Left cardiac atrium (tissue), 4 donors: ENCODE measurements around the gene ATP2B2. TPM values are rescaled to one million over a fixed set of nuclear protein-coding genes. Genes with fewer than 3 reads are reported as not detected.
"Not testable (repeated sequence)": the region's sequence is repeated elsewhere in the genome, so short reads cannot be mapped to it uniquely, and the experiment has no call there.

Experiments used
- ATAC-seq, 2 donors: fragments of 200-7000 bp; cut with Tn5 transposase; one replicate each; pipeline ENCODE4 v1.9.1; 2020; ENCODE audit warnings: mild to moderate bottlenecking in 2 of 2, moderate library complexity in 2 of 2
- DNase-seq: peaks from one replicate; pipeline ENCODE4 v3.0.0-alpha.2; 2020
- intact Hi-C, 2 donors: fragments of 100-400 bp; cut with DNase I; formaldehyde crosslinking; loops; one replicate each; pipeline versions ENCODE4 v1.14.1 to v1.15.1; 2022 to 2023
- total RNA-seq, 2 donors: library from RNA; stranded (reverse); fragmentation: NEBNext Ultra II Directional; extraction: Animal tissue kit (Norgen Biotek cat#: 25700); gene quantifications; one replicate each; pipeline ENCODE4 v1.2.1, GENCODE V29; 2021
- donor health status: DM: no; HTN: yes; CAD: no.
- donor health status: DM: no; HTN: yes; CAD: no; lungs with severe emphysema.
- donor health status: DM: yes; HTN: yes; CAD: no.
- donor health status: Dilated cardiomyopathy.

Gene ATP2B2
- total RNA-seq, 2 donors from 2014 or later = 0.31 TPM; not detected in 1

DNA sequence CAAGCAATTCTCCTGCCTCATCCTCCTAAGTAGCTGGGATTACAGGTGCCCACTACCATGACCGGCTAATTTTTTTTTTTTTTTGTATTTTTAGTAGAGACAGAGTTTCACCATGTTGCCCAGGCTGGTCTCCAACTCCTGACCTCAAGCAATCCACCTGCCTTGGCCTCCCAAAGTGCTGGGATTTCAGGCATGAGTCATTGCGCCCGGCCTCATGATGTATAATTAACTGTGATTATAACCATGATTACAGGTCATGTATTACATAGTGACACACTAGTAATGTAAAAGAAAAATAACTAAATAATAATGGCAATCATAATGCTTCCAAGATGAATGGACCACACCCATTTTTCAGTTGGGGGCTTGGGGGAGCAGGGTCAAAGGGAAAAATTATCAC lies 122.9 kb downstream of the ATP2B2 start:
- DNase-seq, ATAC-seq, intact Hi-C loops: not testable (repeated sequence)

DNA sequence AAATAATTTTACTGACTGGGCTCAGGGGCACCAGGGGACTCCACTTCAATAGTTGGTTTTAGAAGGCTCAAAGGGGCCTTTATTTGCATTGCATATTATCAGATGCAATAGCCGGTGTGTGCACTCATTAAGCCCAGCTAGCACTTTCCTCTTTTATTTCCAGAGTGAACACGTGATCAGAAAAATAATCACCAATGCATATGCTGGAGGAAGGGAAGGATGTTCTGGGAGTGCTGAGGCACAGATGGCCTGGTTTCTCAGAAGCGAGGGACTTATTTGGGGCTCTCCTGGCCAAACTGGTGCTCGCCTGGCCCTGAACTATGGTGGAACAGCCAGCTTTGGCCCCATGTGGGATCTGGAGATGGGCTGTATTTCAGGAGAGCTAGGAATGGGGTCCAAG lies 124.0 kb downstream of the ATP2B2 start:
- intact Hi-C loops = no loop called here
- ATAC-seq (no peak), DNase-seq (no peak)

DNA sequence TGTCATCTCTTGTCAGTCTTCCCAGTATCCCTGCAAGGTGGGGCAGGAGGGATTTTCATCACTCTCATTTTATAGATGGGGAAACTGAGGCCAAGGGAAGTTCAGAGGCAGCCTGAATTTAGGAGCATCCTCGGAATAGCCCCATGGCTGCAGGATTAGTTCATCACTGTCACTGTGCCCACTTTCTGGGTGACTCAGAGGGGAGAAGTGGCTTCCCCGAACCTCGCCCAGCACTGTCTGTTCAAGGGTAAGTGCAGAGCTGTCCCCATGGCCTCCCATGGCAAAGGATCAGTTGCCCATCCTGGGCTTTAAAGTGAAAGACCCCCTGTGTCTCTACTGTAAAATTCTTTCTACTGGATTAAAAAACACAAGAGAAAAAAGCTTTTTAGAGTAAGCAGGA lies 124.5 kb downstream of the ATP2B2 start:
- ATAC-seq = peak in 1 of 2 donors; percentile 52
- no peak for DNase-seq
- intact Hi-C loops = no loop called here

DNA sequence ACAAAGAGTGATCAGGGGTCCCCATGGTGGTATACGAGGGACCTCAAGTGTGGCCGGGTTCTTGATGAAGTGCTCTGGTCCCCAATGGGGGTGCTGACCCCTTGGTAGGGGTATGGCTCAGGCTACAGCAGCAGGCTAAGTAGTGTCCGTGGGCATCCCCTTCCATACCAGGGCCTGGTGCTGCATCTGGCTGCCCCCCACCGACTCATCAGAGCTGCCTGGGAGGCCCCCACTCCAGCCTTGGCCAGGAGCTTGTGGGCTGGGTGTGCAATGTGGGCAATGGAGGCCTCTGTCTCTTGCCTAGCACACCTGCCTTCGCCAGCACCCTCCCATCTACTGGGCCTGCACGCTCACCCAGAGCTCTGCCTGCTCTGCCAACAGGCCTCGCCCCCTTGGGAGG lies 125.4 kb downstream of the ATP2B2 start:
- no peak for DNase-seq
- no peak for ATAC-seq
- intact Hi-C loops = no loop called here

DNA sequence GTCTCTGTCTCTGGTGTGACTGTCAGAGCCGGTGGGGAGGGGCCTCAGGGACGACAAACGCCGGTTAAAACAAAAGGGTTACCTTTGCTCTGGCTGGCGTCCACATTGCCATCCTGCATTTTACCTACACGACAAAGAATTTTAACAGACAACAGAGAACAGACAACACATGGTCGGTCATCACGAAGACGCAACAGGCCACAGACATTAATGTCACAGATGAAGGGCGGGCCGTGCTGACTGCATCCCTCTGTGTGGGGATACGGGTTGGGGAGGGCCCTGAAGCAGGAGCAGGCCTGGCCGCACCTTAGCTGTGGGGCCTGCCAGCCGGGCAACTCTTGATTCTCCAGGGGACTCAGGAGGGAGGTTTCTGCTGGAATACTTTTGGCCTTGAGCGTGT lies 126.2 kb downstream of the ATP2B2 start:
- intact Hi-C loops = no loop called here
- no peak for ATAC-seq

DNA sequence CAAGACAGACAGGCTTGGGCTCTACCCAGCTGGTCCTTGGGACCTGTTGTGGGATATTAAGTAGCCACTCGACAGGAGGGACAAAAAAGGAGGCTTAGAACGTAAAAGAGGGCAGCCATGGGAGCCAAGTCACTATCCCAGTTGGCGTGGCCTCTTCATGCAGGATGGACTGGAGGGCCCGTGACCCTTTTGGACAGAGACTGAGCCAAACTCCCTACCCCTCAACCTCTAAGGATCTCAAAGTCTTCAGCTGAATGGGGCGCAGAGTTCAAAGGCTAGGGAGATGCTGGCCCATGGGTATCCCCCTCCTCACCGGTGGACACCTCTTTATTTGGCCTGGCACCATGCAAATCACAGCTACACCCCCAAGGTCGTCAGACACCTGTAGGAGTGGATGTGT lies 126.6 kb downstream of the ATP2B2 start:
- intact Hi-C loops = no loop called here
- DNase-seq = no peak
- ATAC-seq = no peak

More for the DNA sequence above, 126.2 kb downstream of the ATP2B2 start:
- no peak for DNase-seq

DNA sequence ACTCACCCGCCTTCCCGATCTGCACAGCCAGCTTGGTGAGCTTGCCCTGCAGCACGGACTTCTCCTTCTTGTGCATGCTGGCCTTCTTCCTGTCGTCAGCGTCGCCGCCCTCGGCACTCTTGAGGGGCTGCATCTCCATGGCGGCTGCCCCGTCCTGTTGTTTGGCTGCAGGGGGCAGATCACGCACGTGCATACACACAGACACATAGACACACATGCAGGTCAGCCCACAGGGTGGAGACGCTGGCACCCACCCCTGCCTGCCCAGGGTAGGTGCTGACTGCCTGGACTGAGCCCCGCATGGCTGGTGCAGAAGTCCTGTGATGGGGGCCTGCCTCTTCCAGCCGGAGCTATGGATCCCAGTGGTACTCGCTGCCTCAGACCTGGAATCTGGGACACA lies 127.1 kb downstream of the ATP2B2 start:
- no peak for DNase-seq
- no peak for ATAC-seq
- intact Hi-C loops = no loop called here

DNA sequence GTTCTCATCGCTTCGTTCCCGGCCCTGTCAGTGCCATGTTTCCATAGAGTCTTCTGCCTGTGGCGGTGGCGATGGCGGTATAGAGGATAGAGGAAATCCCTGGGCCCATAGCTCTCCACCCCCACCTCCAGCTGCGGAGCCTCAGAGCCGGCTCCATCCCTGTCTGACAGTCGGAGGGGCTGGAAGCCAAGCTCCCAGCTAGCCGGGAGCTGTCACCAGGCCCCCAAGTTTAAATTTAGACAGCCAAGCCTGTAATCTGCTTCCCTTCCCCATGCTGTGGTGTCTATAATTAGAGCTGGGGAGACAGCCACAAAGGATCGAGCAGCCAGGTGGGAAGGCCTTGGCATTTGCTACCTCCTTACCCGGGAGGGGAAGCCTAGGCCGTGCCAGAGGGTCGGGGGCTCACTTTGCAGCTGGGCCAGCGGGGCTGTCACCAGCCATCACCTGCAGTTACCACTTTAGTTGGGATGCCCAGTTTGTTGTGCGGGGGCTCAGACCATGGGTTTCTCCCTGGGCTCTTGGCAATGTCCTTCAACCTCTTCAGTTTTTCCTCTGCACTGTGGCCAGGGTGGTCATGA lies 128.1 kb downstream of the ATP2B2 start:
- peak; percentile 82 to 92 for ATAC-seq
- intact Hi-C loops = no loop called here
- peak; percentile 31 for DNase-seq

DNA sequence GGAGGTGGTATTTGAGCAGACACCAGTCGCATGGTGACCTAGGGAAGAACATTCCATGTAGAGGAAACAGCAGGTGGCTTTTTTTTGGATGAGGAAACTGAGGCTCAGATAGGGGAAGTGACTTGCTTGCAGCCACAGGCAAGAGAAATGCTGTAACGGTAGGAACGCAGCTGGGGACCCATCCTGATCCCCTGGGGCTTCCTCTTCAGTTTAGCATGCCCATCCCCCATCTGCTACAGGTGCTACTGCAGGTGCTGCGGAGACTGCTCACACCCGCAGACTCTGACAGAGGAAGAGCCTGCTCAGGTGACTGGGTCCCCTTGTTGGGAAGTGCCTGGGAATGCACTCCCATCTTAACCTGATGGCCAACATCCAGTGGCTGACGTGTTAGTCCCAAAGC lies 129.0 kb downstream of the ATP2B2 start:
- intact Hi-C loops = no loop called here
- DNase-seq (no peak), ATAC-seq (no peak)

DNA sequence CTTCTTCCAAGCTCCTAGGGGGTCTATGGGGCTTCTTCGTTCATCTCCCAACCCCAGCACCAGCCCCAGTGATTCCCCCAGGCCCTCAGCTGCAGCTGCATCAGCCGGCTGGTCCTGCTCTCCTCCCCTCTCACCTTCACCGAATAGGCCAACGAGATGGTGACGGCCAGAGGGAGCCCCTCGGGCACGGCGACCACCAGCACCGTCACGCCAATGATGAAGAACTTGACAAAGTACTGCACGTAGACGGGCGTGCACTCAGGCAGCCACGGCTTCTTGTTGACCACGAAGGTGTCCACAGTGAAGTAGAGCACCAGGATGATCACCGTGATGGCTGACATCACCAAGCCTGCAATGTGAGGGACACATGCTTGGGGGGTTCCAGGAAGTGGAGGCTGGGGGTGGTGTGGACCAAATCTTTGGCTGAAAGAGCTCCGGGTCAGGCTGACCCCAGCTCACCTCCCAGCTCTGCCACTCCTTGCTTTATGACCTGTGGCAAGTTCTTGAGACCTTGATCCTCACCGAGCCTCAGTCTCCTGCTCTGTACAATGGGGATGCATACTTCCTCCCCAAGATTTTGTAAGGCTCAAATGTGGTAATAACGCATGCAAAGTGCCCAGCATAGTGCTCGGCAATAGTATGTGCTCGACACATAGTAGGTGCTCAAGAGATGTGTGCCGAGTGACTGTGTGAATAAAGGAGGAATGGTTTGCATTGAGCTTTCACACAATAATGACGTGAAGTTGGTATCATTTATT lies 129.9 kb downstream of the ATP2B2 start:
- intact Hi-C loops = no loop called here
- DNase-seq (no peak), ATAC-seq (no peak)

DNA sequence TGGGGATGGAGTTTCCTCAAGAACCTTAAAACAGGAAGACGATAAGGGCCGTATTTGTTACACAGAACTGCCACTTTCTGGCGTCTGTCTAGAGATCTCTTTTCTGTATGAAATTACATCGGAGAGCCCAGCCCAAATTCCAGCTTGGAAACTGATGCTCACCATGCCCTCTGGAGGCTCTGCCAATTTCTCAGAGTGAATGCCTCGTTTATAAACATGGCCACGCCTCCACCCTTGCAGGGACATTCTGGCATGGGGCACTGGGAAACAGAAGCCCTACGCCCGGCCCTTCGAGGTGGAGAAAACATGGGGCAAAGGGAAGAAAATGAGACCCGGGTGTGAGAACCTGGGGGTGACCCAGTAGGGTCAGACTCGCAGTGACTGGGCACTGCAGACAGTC lies 131.1 kb downstream of the ATP2B2 start:
- intact Hi-C loops = no loop called here
- no peak for ATAC-seq
- DNase-seq = no peak

DNA sequence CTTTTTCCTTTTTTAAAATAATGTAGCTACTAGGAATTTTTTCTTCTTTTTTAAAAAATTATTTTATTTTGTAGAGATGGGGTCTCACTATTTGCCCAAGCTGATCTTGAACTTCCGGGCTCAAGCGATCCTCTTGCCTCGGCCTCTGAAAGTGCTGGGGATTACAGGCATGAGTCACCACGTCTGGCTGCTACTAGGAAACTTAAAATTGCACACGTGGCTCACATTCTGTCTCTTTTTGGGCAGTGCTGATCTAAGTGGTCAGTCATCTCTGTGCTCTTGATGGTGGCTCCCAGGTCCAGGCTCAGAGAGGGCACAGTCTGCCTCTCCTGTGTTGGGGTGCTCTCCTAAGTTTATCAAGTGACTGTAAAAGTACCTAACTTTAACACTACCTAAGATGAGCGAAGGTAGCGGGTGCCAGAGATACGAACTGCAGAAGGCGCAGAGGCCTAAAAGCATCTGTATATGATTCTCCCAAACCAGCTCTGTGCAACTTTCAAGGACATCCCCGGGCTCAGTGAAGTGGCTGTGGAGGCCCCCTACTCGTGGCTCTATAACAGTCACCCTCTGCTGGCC lies 131.6 kb downstream of the ATP2B2 start:
- intact Hi-C loops = no loop called here
- ATAC-seq (no peak), DNase-seq (no peak)

DNA sequence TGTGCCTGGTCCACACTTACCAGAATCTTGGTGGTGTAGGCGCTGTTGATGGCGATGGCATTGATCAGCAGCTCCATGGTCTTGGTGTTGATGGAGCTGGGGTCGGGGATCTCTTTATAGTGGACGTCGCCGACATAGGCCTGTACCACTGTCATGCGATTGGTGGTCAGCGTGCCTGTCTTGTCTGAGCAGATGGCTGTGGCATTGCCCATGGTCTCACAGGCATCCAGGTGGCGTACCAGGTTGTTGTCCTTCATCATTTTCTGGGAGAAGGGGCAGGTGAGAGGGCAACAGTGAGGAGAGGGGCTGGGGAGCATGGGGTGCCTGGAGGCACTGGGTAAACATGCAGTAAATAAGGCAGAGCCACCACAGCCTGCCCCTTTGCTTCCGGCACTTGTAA lies 133.6 kb downstream of the ATP2B2 start:
- intact Hi-C loops = no loop called here
- DNase-seq (no peak), ATAC-seq (no peak)

DNA sequence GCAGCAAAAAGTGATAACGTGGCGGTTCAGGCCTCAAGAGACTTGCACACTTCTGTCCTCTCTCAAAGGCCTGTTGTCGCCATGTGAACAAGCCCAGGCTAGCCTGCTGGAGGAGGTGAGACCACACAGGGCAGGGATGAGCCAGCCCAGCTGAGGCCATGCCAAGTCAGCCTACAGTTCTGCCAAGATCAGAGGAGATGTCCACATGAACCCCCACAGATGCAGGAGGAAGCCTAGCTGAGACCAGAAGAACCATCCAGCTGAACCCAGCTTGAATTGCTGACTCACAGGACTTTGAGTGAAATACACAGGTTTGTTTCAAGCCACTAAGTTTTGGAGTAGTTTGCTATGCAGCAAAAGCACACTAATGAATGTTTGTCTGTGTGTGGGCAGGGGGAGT lies 134.2 kb downstream of the ATP2B2 start:
- intact Hi-C loops = no loop called here

DNA sequence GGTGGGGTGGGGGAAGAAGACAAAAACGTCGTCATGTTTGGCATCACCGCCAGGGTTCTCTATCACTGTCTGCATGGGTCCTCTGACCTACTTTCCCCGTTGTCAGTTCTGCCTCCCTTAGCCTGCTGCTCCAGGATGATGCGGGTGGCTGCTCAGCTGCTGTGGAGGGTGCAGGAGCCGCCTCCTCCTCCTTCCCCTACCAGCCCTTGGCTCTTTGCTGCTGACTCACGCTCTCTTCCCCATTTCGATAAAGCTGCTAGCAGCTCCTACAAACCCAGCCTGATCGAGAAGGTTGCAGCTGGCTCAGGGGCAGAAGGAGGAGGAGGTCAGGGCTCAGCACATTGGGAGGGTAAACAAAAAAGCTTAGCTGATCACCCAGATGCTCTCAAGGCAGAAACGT lies 135.0 kb downstream of the ATP2B2 start:
- ATAC-seq (peak in 1 of 2 donors; percentile 33), DNase-seq (no peak)
- intact Hi-C loops = no loop called here

More for the DNA sequence above, 134.2 kb downstream of the ATP2B2 start:
- ATAC-seq = no peak
- DNase-seq = no peak

DNA sequence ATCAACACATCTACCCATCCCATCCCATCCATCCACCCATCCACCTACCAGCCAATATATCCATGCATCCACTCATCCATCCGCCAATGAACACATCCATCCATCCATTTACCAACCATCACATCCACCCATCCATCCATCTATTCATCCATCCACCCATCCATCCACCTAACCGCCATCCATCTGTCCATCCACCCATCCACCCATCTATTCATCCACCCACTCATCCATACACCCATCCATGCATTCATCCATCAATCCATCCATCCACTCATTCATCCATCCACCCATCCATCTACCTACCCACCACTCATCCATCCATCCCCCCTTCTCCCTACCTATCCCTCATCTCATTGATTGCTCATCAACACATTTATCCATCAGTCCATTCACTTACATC lies 136.9 kb downstream of the ATP2B2 start:
- DNase-seq (no peak), ATAC-seq (no peak)
- intact Hi-C loops = no loop called here

DNA sequence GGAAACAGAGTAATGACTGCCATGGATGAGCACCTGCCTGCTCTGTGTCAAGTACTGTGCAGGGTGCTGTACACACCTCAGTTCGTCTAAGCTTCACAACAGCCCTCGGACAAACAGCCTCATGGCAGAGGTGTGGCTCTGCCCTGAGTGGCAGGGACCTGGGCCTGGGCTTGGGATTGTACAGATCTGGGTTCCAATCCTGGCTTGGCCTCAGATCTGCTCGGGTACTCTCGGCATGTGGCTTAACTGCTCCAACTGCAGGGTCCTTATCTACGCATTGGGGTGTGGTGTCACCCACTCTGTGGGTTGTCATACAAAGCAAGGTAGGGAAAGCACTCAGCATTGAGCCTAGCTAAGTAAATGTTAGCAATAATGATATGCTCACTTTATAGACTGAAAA lies 137.9 kb downstream of the ATP2B2 start:
- intact Hi-C loops = no loop called here
- ATAC-seq (no peak), DNase-seq (no peak)

DNA sequence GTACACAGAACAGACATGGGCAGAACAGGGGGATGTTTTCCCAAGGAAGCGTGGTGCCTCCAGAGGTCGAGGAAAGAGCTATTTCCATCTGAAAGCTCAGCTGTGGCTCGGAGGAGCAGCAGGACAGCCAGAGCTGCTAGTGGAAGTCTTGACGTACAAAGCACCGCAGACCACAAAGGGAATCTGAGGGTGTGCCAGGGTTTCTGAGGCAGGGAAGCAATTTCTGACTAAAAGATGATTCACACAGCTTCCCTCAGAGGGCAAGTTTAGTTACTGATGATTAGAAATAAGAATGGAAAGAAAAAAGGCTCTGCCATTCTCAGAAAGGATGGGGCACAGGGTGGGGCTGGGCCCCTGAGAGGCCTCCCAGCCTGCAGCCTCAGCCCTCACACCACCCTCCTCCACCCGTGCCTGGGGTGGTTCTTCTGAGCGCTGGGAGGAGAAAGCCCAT lies 138.7 kb downstream of the ATP2B2 start:
- no peak for DNase-seq
- intact Hi-C loops = no loop called here
- ATAC-seq = peak in 1 of 2 donors; percentile 42

DNA sequence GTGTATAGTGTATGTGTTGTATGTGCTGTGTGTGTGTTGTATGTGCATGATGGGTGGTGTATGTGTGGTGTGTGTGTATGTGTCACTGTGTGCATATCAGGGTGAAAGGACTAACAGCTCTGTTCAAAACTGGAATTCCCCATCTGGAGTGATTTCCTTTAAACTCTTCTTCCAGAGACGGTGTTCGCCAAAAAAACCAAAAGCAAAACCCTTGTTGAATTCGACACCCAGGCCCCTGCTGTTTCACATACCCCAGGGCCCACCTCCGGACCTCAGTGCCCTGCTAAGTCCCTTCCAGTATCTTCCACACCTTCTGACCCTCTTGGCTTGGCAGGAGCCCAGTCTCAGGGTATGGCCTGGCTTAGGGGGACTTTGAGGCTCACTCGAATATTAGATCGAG lies 139.6 kb downstream of the ATP2B2 start:
- no peak for DNase-seq
- ATAC-seq = no peak
- intact Hi-C loops = no loop called here

DNA sequence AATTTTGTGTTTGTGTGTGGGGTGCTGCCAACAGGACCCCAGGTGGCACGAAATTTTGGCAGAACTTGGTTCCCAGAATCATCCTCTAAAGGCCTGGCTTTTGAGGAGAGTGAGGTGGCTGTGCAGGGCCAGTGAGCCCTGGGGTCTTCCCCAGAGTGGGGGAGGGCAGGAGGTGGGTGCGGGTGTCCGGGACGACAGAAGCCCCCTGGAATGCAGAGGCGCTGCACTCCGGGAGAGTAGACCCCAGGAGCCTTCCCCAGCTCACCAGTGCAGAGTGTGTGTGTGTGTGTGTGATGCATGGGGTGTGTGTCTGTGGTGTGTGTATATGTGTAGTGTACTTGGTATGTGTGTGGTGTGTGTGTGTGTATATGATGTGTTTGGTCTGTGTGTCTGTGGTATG lies 140.1 kb downstream of the ATP2B2 start:
- DNase-seq (no peak), ATAC-seq (no peak)
- intact Hi-C loops = no loop called here

DNA sequence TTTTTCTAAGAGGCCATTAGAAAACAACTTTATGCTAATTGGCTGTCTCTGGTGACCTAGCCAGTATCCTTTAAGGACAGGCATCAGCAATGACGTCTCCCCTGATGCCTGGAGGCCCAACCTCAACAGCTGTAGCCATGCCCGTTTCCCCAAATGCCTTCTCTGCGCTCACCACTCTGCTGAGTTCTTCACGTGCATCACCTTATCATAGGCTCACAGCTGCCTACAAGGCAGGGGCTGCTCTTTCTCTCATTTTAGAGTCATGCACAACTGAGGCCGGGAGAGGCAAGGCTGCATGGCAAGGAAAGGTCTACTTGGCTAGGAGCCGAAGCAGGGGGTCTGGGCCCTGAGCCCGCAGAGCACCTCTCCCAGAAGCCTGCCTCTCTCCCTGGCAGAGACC lies 140.6 kb downstream of the ATP2B2 start:
- no peak for DNase-seq
- intact Hi-C loops = no loop called here

More for the DNA sequence above, 140.6 kb downstream of the ATP2B2 start:
- no peak for ATAC-seq
